ENCODE measurements around the gene KANSL1. TPM values are rescaled to one million over a fixed set of nuclear protein-coding genes. Genes with fewer than 3 reads are reported as not detected.

The KANSL1 gene
- total RNA-seq, 2 experiments from 2014 or later = 80.5 to 82.8 TPM

Other genes starting within 250 kb of the KANSL1 start
- gene STH, start 194.2 kb downstream of the KANSL1 start, total RNA-seq = not detected
- 1 to 10 TPM; 2.7 to 2.8 TPM for gene LRRC37A, start 101.7 kb upstream of the KANSL1 start, total RNA-seq
- 10 to 100 TPM; 39.5 to 46.8 TPM for gene ARL17B, start 168.3 kb upstream of the KANSL1 start, total RNA-seq

All from activated CD8-positive, alpha-beta T cell treated with anti-CD3 and anti-CD28 coated beads, Interleukin-2, amount 10 ng/mL, durations not matched to agents 7 days and 5 days (primary cell).